Activated CD4-positive, alpha-beta T cell treated with anti-CD3 and anti-CD28 coated beads for 48 hours (primary cell): ENCODE results near the gene AMZ2.
"Not testable (repeated sequence)": the region's sequence is repeated elsewhere in the genome, so short reads cannot be mapped to it uniquely, and the experiment has no call there.

ENCODE experiments used
- DNase-seq: peaks from one replicate; pipeline ENCODE4 v3.0.0-alpha.2; 2020

Gene AMZ2, protein sequence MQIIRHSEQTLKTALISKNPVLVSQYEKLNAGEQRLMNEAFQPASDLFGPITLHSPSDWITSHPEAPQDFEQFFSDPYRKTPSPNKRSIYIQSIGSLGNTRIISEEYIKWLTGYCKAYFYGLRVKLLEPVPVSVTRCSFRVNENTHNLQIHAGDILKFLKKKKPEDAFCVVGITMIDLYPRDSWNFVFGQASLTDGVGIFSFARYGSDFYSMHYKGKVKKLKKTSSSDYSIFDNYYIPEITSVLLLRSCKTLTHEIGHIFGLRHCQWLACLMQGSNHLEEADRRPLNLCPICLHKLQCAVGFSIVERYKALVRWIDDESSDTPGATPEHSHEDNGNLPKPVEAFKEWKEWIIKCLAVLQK

DNA sequence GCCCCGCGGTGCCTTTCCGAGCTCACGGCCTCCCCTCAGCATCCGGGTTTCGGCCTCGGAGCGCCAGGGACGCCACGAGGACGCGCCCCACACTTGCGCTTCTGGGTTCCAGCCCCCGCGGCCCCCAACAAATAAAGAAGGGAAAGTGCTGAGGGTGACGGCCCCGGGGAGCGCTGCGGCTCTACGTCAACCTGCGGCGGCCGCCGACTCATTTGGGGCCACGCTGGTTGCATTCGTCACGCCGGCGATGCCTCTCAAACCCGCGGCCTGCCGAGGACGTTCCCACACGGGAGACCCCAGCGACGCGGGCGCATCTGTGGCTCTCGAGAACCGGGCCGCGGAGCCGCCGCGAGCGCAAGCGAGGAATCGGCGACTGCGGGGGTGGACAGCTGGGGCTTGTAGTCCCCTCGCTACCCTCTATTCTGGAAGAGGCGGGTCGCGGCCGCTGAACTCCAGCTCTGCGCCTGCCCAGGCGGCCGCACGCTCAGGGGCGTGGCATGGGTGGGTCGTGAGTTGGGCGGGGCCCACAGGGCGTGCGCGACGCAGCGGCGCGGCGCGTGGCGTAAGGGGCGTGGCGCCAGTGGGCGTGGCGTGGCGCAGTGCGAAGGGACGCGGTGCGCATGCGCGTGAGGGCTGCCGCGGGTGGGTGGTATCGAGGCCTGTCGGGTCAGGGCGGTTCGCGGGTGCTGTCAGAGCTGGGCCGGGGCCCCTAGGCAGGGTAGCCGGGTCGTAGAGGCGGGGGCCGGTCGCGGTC lies at the start of gene AMZ2:
Gene AMZ2, plus strand, starts transcription at position 599 of the 754 bp plus-strand sequence. CDS start 2,145 bp downstream, outside the sequence.
- peak; percentile 98 for DNase-seq

DNA sequence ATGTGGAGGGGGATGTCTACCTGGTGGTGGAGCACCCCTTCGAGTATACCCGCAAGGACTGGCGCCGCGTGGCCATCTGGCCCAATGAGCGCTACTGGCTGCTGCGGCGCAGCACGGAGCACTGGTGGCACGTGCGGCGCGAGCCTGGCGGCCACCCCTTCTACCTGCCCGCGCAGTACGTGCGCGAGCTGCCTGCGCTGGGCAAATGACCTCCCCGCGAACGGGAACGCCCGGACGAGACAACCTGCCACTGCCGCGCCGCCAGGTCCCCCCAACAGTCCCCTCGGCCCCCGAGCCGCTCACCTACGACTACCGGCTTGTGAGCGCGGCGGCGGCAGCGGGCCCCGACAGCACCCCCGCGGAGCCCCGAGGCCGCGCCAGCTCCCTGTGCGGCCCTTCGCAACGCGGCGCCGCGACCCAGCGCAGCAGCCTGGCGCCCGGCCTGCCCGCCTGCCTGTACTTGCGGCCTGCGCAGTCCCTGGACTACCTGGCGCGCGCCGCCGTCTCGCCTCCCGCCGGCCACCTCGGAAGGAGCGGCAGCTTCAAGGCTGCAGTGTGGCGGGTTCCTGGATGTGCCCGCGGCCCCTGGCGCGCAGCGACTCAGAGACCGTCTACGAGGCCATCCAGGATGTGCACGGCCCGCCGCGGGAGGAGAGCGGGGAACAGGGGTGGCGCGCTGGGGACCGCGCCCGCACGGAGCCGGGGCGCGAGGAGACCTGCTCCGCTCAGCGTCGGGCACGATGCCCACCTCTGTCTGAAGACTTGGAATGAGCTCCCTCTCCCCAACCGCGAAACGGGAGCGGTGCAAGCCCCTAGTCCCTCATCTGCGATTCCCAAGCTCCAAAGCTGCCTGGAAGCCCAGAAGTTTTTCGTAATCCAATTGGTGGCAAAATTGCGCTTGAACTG lies 48.7 kb upstream of the AMZ2 start:
- peak; percentile 56 for DNase-seq

DNA sequence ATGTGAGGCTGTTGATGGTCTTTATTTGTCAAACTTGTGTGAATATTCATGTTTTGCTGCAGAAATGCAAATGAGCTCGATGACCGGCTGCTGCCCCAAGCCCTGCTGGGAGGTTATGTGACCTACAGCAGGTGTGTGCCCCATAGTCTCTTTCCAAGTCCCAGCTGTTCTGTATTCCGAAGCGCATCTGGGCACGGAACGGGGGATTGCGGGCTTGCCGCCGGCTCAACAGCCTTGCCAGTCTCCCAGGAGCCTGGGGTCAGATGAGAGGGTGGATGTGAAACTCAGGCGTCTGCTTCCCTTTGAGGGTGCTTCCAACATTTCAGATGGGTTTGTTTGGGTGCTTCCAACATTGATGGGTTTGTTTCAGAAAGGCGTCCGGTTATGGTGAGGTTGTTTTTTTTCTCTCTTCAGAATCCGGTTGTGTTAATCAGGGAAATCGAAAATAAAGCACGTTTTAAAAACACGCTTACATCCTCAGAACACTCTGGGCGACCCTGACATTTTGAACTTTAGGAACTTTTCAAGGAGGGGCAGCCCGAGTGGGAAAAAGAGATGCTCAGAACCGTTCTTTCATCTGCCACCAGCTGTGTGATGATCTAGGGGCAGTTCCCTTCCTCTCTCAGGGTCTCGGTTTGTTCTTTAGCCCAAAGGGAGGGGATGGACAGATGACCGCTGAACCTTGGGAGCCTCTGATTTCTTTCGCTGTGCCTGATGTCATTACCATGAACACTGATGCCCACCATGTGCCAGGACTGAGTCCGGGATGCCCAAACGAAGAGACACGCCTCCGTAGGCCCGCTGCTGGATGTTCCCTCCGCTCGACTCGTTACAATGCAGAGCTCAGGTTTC lies 47.8 kb upstream of the AMZ2 start:
- no peak for DNase-seq

DNA sequence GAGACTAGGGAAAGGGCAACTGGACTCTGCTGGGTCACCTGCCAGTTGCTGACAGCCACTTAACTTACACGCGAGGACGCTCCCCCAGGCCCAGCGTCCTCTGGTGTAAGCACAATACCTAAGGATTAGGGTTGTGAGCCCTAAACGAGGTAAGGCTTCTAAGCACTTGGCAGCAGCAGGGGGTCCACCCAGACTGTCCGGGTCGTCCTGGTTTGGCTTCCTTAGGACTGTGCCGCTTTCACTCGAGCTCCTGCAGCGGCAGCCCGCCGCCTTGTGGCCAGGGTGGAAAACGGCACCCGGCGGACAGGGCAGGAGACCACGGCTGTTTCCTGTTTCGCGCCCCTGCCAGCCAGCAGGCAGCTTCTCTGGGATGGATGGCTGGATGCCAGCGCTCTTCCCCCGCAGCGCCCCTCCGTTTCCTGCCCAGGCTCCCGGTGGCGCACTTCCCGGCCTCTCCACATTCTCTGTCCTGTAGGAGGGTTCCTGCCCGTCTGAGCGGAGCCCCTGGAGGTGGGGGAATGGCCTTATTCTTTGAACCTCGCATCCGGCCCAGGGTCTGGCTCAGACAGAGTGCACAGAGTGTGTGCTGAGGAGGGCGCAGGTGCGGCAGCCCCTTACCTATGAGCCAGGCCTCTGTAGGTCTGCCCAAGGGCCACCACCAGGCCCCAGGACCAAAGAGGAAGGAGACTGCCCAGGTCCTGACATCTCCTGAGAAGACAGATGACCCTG lies 47.0 kb upstream of the AMZ2 start:
- DNase-seq: peak; percentile 81

DNA sequence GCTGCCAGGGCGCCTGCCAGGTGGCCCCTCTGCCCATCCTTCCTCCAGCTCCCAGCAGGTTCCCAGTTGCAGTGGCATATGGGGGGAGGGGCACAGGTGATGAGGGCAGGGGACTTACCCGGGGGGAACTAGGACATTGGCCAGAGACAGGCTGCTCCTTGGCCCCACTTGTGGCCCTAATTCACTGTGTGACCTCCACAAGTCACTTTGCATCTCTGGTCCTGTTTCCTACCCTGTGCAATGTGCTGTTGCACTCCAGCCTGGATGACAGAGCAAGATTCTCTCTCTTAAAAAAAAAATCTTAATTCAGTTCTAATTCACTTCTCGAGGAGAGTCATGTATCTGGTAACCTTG lies 46.4 kb upstream of the AMZ2 start:
- DNase-seq: not testable (repeated sequence)

DNA sequence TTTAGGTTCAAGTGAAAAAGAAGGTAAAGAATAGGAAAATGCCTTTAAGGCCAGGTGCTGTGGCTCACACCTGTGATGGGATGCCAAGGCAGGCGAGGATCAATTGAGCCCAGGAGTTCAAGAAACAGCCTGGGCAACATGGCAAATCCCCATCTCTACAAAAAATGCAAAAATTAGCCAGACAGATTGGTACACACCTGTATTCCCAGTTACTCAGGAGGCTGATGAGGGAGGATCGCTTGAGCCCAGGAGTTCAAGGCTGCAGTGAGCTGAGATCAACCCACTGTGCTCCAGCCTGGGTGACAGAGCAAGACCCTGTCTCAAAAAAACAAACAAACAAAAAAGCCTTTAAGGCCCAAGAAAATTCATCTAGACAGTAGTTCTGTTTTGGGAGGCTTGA lies 45.5 kb upstream of the AMZ2 start:
- DNase-seq: not testable (repeated sequence)

DNA sequence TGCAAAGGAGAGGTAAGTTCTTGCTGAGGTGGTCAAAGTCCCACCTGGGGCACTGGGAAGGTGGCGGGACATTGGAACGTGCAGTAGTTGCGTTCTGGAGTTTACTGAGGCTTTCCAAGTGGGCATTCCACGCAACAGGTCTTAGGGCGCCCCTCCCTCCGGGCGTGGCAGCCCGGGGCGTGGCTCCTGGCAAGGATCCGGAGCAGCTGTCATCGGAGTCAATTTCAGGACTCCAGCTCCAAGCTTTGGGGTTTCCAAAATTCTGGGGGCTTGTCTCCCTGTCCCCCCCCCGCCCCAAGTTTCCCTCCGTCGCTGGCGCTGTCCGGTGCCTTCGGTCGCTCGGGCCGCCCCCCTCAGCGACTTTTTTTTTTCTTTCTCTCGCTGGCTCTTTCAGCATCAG lies 43.1 kb upstream of the AMZ2 start:
- DNase-seq: no peak

DNA sequence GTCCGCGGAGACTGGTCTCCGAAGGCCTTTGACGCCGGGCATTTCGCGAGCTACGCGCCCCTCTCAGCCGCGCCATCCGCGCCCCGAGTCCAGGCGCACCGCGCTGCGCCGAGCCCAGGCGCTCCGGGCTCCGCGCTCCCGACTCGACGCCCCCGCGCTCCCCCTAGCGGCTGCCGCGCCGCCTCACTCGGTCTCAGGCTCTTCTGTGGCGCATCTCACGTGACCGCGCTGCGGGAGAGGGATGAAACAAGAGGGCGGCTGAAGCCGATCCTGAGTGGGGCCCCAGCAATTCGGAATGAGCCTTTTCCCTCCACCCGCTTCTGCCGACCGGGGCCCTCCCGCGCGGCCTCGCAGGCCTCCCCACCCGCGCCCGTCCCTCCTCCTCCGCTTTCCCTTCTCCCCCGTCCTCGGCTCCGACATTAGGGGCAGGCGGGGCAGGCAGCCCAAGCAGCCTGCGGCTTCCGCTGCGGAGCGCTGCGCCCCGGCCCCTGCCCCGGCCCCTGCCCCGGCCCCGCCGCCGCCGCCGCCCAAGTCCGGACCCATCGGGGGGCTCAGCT lies 42.5 kb upstream of the AMZ2 start:
- DNase-seq: peak; percentile 94

DNA sequence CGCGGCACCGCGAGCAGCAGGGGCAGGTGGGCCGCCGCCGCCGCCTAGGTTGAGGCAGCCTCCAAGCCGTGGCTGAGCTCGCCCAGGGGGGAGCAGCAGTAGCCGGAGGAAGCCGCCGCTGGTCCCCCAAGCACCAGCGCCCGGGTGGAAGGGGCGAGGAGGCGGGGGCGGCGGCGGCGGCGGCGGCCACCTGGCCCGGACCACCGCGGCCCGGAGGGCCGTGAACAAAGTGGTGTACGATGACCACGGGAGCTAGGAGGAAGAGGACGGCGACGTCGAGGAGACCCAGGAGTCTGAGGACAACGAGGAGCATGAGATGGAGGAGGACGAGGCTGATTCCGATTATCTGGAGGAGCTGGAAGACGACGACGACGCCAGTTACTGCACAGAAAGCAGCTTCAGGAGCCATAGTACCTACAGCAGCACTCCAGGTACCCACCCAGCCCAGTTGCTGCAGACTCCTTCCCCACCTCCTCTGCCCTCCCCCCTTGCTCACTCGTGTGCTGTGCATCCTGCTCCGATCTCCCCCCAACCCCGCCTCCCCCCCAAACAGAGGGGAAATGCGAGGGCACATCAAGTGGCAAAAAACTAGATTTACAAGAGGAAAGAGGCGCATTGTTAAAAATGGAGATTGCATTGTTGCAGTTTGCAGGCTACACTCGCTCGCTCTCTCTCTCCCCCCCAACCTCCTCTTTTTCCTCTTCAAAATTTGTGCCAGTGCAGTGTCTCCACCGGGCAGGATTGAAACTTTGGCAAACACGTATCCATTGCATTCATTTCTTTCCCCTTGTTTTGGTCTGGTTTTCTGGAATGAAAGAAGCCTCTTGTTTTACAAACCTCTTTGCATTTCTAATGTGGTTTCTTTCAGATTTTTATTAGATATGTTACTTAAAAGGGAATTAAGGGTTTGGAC lies 41.8 kb upstream of the AMZ2 start:
- peak; percentile 47 for DNase-seq

DNA sequence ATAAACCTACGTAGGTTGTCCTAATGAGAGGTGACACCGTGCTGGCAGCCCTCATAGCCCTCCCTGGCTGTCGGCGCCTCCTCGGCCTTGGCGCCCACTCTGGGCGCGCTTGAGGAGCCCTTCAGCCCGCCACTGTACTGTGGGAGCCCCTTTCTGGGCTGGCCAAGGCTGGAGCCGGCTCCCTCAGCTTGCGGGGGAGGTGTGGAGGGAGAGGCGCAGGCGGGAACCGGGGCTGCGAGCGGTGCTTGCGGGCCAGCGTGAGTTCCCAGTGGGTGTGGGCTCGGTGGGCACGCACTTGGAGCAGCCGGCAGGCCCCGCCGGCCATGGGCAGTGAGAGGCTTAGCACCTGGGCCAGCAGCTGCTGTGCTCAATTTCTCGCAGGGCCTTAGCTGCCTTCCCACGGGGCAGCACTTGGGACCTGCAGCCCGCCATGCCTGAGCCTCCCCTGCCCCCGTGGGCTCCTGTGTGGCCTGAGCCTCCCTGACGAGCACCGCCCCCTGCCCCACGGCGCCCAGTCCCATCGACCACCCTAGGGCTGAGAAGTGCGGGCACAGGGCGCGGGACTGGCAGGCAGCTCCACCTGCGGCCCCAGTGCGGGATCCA lies 40.1 kb upstream of the AMZ2 start:
- no peak for DNase-seq

DNA sequence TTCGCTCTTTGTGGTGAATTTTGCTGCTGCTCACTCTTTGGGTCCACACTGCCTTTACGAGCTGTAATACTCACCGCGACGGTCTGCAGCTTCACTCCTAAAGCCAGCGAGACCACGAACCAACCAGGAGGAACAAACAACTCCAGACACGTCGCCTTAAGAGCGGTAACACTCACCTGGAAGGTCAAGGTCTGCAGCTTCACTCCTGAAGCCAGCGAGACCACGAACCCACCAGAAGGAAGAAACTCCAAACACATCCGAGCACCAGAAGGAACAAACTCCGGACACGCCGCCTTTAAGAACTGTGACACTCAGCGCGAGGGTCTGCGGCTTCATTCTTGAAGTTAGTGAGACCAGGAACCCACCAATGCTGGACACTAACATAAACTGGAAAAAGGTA lies 39.2 kb upstream of the AMZ2 start:
- DNase-seq: not testable (repeated sequence)

DNA sequence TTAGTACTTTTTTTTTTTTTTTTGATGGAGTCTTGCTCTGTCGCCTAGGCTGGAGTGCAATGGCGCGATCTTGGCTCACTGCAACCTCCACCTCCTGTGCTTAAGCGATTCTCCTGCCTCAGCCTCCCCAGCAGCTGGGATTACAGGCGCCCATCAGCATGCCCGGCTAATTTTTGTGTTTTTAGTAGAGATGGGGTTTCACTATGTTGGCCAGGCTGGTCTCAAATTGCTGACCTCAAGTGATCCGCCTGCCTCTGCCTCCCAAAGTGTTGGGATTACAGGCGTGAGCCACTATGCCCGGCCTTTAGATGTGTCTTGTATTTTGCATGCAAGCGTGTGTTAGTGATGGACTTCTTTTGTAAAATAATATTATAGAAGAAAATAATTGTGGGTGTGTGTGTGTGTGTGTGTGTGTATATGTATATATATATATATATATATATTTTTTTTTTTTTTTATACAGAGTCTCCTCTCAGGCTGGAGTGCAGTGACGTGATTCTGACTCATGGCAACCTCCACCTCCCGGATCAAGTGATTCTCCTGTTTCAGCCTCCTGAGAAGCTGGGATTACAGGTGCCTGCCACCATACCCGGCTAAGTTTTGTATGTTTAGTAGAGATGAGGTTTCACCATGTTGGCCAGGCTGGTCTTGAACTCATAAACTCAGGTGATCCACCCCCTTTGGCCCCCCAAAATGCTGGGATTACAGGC lies 38.5 kb upstream of the AMZ2 start:
- DNase-seq: not testable (repeated sequence)

DNA sequence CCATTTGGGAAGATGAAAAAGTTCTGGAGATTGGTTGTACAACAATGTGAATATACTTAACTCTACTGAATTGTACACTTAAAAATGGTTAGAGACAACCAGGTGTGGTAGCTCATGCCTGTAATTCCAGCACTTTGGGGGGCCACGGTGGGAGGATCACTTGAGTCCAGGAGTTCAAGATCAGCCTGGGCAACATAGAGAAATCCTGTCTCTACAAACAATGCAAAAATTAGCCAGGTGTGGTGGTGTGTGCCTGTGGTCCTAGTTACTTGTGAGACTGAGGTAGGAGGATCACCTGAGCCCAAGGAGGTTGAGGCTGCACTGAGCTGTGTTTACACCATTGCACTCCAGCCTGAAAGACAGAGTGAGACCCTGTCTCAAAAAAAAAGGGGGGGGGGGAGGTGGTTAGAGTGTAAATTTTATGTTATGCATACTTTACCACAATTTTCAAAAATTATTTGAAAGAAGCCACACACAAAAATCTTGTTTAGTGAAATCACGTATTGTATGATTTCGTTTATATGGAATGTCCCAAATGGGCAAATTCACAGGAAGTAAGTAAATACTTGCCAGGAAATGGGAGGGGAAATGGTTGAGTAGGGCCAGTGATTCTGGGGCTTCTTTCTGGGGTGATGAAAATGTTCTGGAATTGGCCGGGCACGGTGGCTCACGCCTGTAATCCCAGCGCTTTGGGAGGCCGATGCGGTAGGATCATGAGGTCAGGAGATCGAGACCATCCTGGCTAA lies 37.1 kb upstream of the AMZ2 start:
- DNase-seq: no peak

DNA sequence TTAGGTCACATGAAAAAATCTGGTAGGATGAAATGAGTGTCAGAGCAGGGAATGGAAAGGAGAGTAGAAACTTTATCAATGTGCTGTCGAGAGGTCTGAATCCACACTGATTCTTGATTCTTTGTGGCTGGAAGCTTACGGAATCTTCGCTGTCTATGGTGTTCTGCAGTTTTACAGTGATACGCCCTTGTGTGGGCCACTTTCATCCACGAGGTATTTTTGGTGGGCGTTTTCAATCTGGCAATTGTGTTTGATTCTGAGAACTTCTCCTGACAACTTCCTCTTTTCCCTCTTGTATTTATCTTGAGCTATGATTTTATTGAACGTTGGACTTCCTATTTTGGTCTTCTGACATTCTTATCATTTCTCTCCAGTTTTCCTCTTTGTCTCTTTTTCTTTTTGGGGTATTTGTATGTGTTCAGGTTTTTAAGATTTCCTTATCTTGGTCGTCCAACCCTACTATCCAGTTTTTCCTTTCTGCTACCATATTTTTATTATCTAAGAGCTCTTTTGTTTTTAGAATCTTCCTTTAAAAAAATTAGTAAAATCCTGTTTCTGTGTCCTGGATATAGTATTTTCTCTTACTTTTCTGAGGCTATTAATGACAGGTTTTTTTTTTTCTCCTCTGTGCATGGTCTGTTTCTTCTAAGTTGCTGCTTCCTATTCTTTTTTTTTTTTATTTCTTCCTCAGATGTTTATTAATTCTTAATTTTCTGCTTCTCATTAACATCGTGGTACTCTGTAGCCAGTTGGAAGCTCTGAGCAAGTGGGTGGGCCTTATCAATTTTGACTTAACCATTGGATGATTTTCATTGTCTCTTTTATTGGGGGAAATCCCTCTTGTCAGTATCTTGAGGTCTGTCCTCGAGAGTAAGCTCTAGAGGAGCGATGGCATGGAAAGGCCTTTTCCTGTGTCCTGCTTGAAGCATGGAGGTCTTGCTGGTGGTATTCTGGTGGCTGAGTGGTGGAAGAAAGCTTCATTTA lies 34.1 kb upstream of the AMZ2 start:
- DNase-seq: not testable (repeated sequence)

DNA sequence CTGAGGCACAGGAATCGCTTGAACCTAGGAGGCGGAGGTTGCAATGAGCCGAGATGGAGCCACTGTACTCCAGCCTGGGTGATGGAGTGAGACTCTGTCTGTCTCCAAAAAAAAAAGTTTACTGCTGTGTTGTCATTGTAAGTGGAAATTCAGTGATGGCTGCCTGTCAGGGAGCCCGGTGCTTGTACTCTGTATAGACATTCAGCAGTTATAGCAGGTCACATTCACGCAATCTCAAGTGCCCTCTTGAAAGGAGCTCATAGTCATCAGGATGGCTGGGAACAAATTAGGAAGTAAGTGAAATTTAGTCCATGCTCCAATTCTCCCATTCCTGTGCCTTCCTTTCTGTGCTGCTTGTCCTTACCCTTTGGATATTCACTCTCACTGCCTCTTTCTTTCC lies 32.4 kb upstream of the AMZ2 start:
- not testable (repeated sequence) for DNase-seq

DNA sequence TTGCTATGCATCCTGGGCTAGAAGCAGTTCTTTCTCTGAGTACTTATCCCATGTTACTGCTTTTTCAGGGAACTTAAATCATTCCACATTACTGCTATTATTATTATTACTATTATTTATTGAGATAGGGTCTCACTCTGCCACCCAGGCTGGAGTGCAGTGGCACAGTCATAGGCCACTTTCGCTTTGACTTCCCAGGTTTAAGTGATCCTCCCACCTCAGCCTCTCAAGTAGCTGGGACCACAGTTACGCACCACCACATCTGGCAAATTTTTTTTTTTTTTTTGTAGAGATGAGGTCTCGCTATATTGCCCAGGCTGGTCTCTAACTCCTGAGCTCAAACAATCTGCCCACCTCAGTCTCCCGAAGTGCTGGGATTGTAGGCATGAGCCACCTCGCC lies 28.4 kb upstream of the AMZ2 start:
- DNase-seq: not testable (repeated sequence)

DNA sequence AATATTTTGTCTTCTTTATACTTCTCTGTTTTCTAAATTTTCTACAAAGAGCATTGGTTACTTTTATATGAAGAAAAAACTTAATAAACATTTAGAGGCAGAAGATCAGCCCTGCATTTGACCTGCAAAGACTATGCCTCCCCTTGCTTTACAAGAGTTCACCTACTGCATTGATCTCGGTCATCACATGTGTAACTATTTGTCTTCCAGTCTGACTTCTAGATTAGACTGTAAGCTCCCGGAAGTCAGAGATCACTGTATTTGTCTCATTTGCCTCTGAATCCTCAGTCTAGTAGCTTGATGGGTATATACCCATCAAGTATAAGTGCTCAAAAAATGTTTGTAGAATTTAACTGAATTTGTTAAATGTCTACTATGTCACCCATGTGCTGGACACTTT lies 27.7 kb upstream of the AMZ2 start:
- DNase-seq: not testable (repeated sequence)
